Body of pancreas (tissue), 4 donors: ENCODE measurements around the gene PLCB1.

ENCODE experiments used
- POLR2A ChIP-seq, 3 donors: fragments of 450-650 bp; IDR thresholded peaks; one replicate each; pipeline ENCODE4 v1.6.1; 2016; ENCODE audit warnings: antibody characterized with exemption in 3 of 3, mild to moderate bottlenecking in 2 of 3
- TF ChIP-seq, protein P1 (sequence below), 7 experiments: fragments of 450-650 bp in 4 of 7; fragments of 200-600 bp in 3 of 7; sonication (generic) in 3 of 7; IDR thresholded peaks; one replicate each; pipeline ENCODE4 v1.5.1; 2016 to 2019; ENCODE audit warnings: antibody characterized with exemption in 7 of 7

DNA sequence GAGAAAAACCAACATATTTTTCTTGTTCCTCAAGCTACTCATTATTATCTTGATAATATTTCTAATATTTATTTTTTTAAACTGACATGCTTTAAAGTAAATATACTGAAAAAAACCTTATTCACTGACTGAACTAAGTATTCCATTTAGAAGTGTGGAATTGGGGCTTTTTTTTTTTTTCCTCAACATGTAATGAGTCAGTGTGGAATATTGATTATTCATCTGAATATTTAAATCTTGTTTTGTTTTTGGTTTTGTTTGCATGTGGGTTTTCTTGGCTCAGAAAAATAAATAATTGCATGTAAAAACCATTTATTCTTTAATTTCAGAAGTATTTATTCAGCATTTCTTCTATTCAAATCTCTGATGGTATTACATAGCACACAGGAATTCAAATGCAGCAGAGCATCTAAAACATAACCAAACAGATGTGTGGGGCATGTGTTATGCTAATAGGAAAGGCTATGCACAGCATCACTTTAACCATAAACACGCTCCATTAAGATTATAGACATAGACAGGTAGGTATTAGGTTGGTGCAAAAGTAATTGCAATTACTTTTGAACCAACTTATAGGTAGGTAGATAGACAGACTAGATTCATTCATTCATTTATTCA lies 166.5 kb downstream of the PLCB1 start:
- no peak for TF ChIP-seq POLR2A (IDR thresholded peaks at IDR 0.05)
- TF ChIP-seq, protein P1, sequence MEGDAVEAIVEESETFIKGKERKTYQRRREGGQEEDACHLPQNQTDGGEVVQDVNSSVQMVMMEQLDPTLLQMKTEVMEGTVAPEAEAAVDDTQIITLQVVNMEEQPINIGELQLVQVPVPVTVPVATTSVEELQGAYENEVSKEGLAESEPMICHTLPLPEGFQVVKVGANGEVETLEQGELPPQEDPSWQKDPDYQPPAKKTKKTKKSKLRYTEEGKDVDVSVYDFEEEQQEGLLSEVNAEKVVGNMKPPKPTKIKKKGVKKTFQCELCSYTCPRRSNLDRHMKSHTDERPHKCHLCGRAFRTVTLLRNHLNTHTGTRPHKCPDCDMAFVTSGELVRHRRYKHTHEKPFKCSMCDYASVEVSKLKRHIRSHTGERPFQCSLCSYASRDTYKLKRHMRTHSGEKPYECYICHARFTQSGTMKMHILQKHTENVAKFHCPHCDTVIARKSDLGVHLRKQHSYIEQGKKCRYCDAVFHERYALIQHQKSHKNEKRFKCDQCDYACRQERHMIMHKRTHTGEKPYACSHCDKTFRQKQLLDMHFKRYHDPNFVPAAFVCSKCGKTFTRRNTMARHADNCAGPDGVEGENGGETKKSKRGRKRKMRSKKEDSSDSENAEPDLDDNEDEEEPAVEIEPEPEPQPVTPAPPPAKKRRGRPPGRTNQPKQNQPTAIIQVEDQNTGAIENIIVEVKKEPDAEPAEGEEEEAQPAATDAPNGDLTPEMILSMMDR (IDR thresholded peaks at IDR 0.05), result no peak
